Osteocyte (in vitro differentiated cells): ENCODE measurements around the gene ADARB1. TPM values are rescaled to one million over a fixed set of nuclear protein-coding genes. Genes with fewer than 3 reads are reported as not detected.
A peak's percentile ranks its signal among the peaks of the same experiment; 100 is the strongest.

ENCODE experiments used
- DNase-seq: peaks from one replicate; pipeline ENCODE4 v3.0.0; 2021; ENCODE audit warnings: mixed read lengths; ENCODE audit not compliant: unreplicated experiment; ENCODE audit errors: extremely low spot score
- H3K27ac Mint-ChIP-seq: one replicate; pipeline ENCODE4 v1.8.0; 2021; ENCODE audit warnings: mild to moderate bottlenecking, mixed read lengths; ENCODE audit not compliant: unreplicated experiment
- H3K27me3 Mint-ChIP-seq: one replicate; pipeline ENCODE4 v1.8.0; 2021; ENCODE audit warnings: mixed read lengths; ENCODE audit not compliant: unreplicated experiment
- H3K36me3 Mint-ChIP-seq: one replicate; pipeline ENCODE4 v1.8.0; 2021; ENCODE audit warnings: mixed read lengths; ENCODE audit not compliant: unreplicated experiment
- H3K4me1 Mint-ChIP-seq: one replicate; pipeline ENCODE4 v1.8.0; 2021; ENCODE audit warnings: mixed read lengths; ENCODE audit not compliant: unreplicated experiment
- H3K4me3 Mint-ChIP-seq: one replicate; pipeline ENCODE4 v1.8.0; 2021; ENCODE audit warnings: mild to moderate bottlenecking, moderate library complexity, mixed read lengths; ENCODE audit not compliant: unreplicated experiment
- H3K9me3 Mint-ChIP-seq: one replicate; pipeline ENCODE4 v1.8.0; 2021; ENCODE audit warnings: mixed read lengths; ENCODE audit not compliant: unreplicated experiment
- total RNA-seq: library from RNA; stranded (reverse); gene quantifications from 2 replicates; pipeline ENCODE4 v1.2.1, GENCODE V29; 2021
- TF ChIP-seq, protein P1 (sequence below): fragments of 200-600 bp; sonication (generic); IDR thresholded peaks from 2 replicates; pipeline ENCODE4 v1.5.0; 2021; ENCODE audit warnings: antibody characterized with exemption, mild to moderate bottlenecking, moderate library complexity

ADARB1 gene
- total RNA-seq, 1 donor from 2014 or later = 126 TPM

DNA sequence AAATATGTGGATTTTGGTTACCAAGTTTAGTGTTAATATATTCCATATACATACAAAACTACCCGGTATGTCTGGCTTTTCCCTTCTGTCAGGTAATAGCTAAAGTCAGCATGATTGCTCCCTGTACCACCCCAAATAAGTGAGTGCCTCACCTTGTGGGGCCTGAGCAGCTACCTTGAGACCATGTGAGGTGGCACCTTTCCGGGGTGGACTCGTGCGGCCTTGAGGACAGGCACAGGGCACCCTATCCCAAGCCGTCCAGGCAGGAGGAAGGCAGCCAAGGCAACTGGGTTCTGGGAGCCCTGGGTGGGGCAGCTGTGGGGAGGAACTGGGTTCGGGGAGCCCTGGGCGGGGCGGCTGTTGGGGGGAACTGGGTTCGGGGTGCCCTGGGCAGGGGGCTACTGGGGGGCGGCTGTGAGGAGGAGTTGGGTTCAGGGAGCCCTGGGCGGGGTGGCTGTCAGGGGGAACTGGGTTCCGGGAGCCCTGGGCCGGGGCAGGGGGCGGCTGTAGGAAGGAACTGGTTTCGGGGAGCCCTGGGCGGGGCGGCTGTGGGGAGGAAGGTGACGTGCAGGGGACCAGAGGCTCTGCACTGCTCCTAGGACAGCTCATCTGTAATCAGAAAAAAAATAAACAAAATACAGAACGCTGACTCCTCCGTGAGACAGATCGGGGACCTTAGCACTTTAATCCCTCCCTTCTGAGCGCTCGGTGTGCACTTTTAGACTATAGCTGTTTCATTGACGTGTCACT lies 150.0 kb downstream of the ADARB1 start:
- peak overlapping the region; percentile 31 for H3K27ac Mint-ChIP-seq
- no peaks in the 10 kb centered on the region for H3K27me3 Mint-ChIP-seq
- H3K9me3 Mint-ChIP-seq = no peaks in the 10 kb centered on the region
- H3K4me3 Mint-ChIP-seq = no peak overlapping the region
- TF ChIP-seq, protein P1, sequence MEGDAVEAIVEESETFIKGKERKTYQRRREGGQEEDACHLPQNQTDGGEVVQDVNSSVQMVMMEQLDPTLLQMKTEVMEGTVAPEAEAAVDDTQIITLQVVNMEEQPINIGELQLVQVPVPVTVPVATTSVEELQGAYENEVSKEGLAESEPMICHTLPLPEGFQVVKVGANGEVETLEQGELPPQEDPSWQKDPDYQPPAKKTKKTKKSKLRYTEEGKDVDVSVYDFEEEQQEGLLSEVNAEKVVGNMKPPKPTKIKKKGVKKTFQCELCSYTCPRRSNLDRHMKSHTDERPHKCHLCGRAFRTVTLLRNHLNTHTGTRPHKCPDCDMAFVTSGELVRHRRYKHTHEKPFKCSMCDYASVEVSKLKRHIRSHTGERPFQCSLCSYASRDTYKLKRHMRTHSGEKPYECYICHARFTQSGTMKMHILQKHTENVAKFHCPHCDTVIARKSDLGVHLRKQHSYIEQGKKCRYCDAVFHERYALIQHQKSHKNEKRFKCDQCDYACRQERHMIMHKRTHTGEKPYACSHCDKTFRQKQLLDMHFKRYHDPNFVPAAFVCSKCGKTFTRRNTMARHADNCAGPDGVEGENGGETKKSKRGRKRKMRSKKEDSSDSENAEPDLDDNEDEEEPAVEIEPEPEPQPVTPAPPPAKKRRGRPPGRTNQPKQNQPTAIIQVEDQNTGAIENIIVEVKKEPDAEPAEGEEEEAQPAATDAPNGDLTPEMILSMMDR = no peak
- DNase-seq = no peak
- peaks cover 25% of the 10 kb centered on the region for H3K4me1 Mint-ChIP-seq
- H3K36me3 Mint-ChIP-seq = peaks cover 36% of the 10 kb centered on the region

DNA sequence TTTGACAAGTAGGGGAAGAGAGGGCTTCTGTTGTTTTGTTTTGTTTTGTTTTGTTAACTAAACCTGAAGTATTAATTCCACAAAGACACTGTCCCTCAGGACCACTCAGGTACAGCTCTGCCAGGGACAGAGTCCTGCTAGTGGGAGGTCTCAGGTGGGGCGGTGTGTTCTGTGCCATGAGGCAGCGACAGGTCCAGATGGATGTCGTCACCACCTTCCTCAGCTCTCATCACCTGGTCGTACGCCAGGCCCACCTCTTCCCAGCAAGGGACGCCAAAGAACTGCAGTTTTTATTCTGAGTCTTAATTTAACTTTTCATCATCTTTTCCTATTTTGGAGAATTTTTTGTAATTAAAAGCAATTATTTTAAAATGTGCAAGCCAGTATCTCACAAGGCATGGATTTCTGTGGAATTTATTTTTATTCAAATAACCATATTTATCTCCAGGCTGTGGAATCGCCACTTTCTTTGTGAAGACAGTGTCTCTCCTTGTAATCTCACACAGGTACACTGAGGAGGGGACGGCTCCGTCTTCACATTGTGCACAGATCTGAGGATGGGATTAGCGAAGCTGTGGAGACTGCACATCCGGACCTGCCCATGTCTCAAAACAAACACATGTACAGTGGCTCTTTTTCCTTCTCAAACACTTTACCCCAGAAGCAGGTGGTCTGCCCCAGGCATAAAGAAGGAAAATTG lies 150.8 kb downstream of the ADARB1 start:
- TF ChIP-seq, protein P1 = no peak
- peaks cover 30% of the 10 kb centered on the region for H3K36me3 Mint-ChIP-seq

DNA sequence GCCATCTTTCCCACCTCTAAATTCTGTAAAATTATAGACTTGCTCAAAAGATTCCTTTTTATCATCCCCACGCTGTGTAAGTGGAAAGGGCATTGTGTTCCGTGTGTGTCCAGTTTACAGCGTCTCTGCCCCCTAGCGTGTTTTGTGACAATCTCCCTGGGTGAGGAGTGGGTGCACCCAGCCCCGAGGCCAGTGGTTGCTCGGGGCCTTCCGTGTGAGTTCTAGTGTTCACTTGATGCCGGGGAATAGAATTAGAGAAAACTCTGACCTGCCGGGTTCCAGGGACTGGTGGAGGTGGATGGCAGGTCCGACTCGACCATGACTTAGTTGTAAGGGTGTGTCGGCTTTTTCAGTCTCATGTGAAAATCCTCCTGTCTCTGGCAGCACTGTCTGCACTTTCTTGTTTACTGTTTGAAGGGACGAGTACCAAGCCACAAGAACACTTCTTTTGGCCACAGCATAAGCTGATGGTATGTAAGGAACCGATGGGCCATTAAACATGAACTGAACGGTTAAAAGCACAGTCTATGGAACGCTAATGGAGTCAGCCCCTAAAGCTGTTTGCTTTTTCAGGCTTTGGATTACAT lies 151.5 kb downstream of the ADARB1 start:
- TF ChIP-seq, protein P1 = no peak
- Mint-ChIP-seq H3K36me3 (peaks cover 25% of the 10 kb centered on the region), H3K27me3 (no peaks in the 10 kb centered on the region), H3K9me3 (no peaks in the 10 kb centered on the region), H3K4me1 (peaks cover 25% of the 10 kb centered on the region), H3K27ac (peak overlapping the region; percentile 36), H3K4me3 (no peak overlapping the region)
- no peak for DNase-seq

More for the DNA sequence above, 150.8 kb downstream of the ADARB1 start:
- Mint-ChIP-seq H3K4me3 (no peak overlapping the region), H3K27ac (no peak overlapping the region), H3K9me3 (no peaks in the 10 kb centered on the region), H3K4me1 (peaks cover 25% of the 10 kb centered on the region), H3K27me3 (no peaks in the 10 kb centered on the region)
- DNase-seq = no peak

DNA sequence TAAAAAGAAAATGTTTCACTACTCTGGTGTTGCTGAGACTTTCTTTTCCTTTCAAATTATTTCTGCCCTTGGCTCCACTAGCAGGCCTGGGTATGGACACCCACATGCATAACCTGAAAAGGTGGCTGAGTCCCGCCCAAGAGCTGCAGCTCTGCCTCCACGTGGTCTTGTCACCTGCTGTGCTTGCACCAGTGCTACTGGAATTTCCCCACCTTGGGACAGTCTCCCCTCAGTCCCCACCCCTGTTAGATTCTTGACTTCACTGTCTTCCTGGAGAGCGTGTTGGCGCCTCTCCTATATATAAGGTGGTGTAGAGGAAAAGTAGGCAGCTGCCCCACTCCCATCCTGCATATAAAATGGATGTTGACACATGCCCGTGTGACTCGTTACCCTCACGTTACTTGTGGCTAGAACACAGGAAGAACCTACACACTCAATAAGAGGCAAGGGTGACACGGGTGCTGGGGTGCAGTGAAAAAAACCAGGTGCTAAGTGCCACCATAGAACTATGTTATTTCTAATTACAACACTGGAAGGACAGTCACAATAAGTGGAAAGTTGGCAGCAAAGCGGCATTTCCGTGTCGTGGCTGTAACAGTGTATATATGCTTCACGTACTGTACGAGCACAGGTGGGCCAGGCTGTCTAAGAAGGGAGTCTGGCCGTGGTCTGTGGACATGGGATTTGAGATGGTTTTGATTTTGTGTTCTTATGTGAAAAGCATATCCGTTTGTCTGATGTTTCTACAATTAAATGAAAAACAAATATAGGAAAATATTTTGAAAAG lies 152.4 kb downstream of the ADARB1 start:
- TF ChIP-seq, protein P1 = no peak
- no peak for DNase-seq
- H3K4me3 Mint-ChIP-seq = no peak overlapping the region
- peaks cover 25% of the 10 kb centered on the region for H3K4me1 Mint-ChIP-seq
- no peaks in the 10 kb centered on the region for H3K9me3 Mint-ChIP-seq
- H3K36me3 Mint-ChIP-seq = peaks cover 18% of the 10 kb centered on the region
- no peaks in the 10 kb centered on the region for H3K27me3 Mint-ChIP-seq
- H3K27ac Mint-ChIP-seq = peak overlapping the region; percentile 27
